IMR-90 (cell line): ENCODE data around the gene MPP2. TPM values are rescaled to one million over a fixed set of nuclear protein-coding genes. Genes with fewer than 3 reads are reported as not detected.

Experiments
- ATAC-seq: fragments of 200-7000 bp; cut with Tn5 transposase; 2 replicates; pipeline ENCODE4 v1.9.1; 2020; ENCODE audit warnings: low read depth, mild to moderate bottlenecking, moderate library complexity
- BruUV-seq: library from RNA; stranded (reverse); fragments of 400-500 nt; replicated peaks from 2 replicates; lab custom pipeline; 2021; lab: Mats Ljungman, UMichigan
- CTCF ChIA-PET: fragments of 300-600 bp; formaldehyde crosslinking; extraction: SDS; loops from one replicate; lab custom pipeline; 2021; ENCODE audit warnings: antibody characterized with exemption; lab: Yijun Ruan, JAX
- POLR2A ChIA-PET: fragments of 300-600 bp; sonication (Branson Sonifier 250); formaldehyde crosslinking; loops from one replicate; lab custom pipeline; 2022; ENCODE audit warnings: antibody characterized with exemption; ENCODE audit not compliant: unreplicated experiment; lab: Charles Lee
- DNase-seq: peaks from one replicate; pipeline ENCODE4 v3.0.0; 2013
- H2AFZ ChIP-seq: replicated peaks from 2 replicates; pipeline ENCODE3; 2013; ENCODE audit warnings: low read length, mild to moderate bottlenecking; ENCODE audit not compliant: poor library complexity
- H2AK5ac ChIP-seq: 2 replicates; pipeline ENCODE4 v1.6.1; 2013; ENCODE audit warnings: low read depth, low read length, inconsistent platforms
- H2AK9ac ChIP-seq: replicated peaks from 2 replicates; pipeline ENCODE3; 2013; ENCODE audit warnings: mild to moderate bottlenecking, low read depth, low read length, moderate library complexity; ENCODE audit not compliant: poor library complexity
- H2BK120ac ChIP-seq: 2 replicates; pipeline ENCODE4 v1.6.1; 2013; ENCODE audit warnings: low read depth, low read length, inconsistent platforms
- H2BK15ac ChIP-seq: 3 replicates; pipeline ENCODE4 v1.6.1; 2013; ENCODE audit warnings: low read depth, low read length, inconsistent platforms
- H2BK20ac ChIP-seq: 2 replicates; pipeline ENCODE4 v1.6.1; 2013; ENCODE audit warnings: low read depth, mild to moderate bottlenecking, inconsistent platforms, low read length, moderate library complexity
- H2BK5ac ChIP-seq: 2 replicates; pipeline ENCODE4 v1.6.1; 2013; ENCODE audit warnings: mild to moderate bottlenecking, low read depth, low read length, inconsistent platforms; ENCODE audit not compliant: poor library complexity, severe bottlenecking
- H3K14ac ChIP-seq: replicated peaks from 2 replicates; pipeline ENCODE4 v1.6.1; 2013; ENCODE audit warnings: low read depth, low read length, inconsistent platforms
- H3K18ac ChIP-seq: 2 replicates; pipeline ENCODE4 v1.6.1; 2013; ENCODE audit warnings: low read depth, low read length, control low read depth
- H3K23ac ChIP-seq: 2 replicates; pipeline ENCODE4 v1.6.1; 2013; ENCODE audit warnings: low read depth, low read length, inconsistent platforms
- H3K27ac ChIP-seq: 2 replicates; pipeline ENCODE4 v1.5.1; 2013; ENCODE audit warnings: mild to moderate bottlenecking, control low read depth, low read length; ENCODE audit not compliant: insufficient read depth
- H3K27me3 ChIP-seq: 2 replicates; pipeline ENCODE4 v1.6.1; 2013; ENCODE audit warnings: low read length; ENCODE audit not compliant: control insufficient read depth, insufficient read depth
- H3K36me3 ChIP-seq: 2 replicates; pipeline ENCODE4 v1.6.1; 2013; ENCODE audit warnings: low read length, mixed read lengths; ENCODE audit not compliant: control insufficient read depth, insufficient read depth
- H3K4ac ChIP-seq: 2 replicates; pipeline ENCODE4 v1.6.1; 2013; ENCODE audit warnings: low read depth, low read length, inconsistent platforms
- H3K4me1 ChIP-seq: 2 replicates; pipeline ENCODE4 v1.6.1; 2013; ENCODE audit warnings: low read length, mixed read lengths; ENCODE audit not compliant: control insufficient read depth, insufficient read depth
- H3K4me2 ChIP-seq: 2 replicates; pipeline ENCODE4 v1.6.1; 2013; ENCODE audit warnings: low read depth, mild to moderate bottlenecking, control low read depth, low read length, moderate library complexity
- H3K4me3 ChIP-seq: 2 replicates; pipeline ENCODE4 v1.5.1; 2013; ENCODE audit warnings: low read depth, mild to moderate bottlenecking, control low read depth, low read length, moderate library complexity; ENCODE audit not compliant: insufficient read depth
- H3K56ac ChIP-seq: 2 replicates; pipeline ENCODE4 v1.6.1; 2013; ENCODE audit warnings: low read length, inconsistent platforms; ENCODE audit not compliant: insufficient read depth; ENCODE audit errors: extremely low read depth
- H3K79me1 ChIP-seq, 2 experiments: 2 replicates each; pipeline ENCODE4 v1.6.1; 2013; ENCODE audit warnings: low read length in 2 of 2, inconsistent platforms in 1 of 2, low read depth in 1 of 2
- H3K9ac ChIP-seq: 2 replicates; pipeline ENCODE4 v1.6.1; 2013; ENCODE audit warnings: low read depth, low read length, control low read depth
- H3K9me1 ChIP-seq: 2 replicates; pipeline ENCODE4 v1.6.1; 2013; ENCODE audit warnings: low read length, inconsistent platforms; ENCODE audit not compliant: insufficient read depth
- H3K9me3 ChIP-seq: 2 replicates; pipeline ENCODE4 v1.6.1; 2013; ENCODE audit warnings: low read length; ENCODE audit not compliant: control insufficient read depth, insufficient read depth
- H4K20me1 ChIP-seq: 2 replicates; pipeline ENCODE4 v1.6.1; 2013; ENCODE audit warnings: low read length, inconsistent platforms; ENCODE audit not compliant: insufficient read depth
- H4K5ac ChIP-seq: 2 replicates; pipeline ENCODE4 v1.6.1; 2013; ENCODE audit warnings: mild to moderate bottlenecking, low read depth, low read length, control low read depth
- H4K8ac ChIP-seq, 2 experiments: 2 replicates each; pipeline ENCODE4 v1.6.1; 2013; ENCODE audit warnings: low read depth in 2 of 2, low read length in 2 of 2, control low read depth in 1 of 2, inconsistent platforms in 1 of 2
- H4K91ac ChIP-seq: 2 replicates; pipeline ENCODE4 v1.6.1; 2013; ENCODE audit warnings: low read depth, low read length, inconsistent platforms; ENCODE audit not compliant: insufficient read depth
- BHLHE40 ChIP-seq: fragments of 150-350 bp; IDR thresholded peaks from 2 replicates; pipeline ENCODE4 v1.6.1; 2016; ENCODE audit warnings: mild to moderate bottlenecking, low read depth, low read length
- CEBPB ChIP-seq: IDR thresholded peaks from 2 replicates; pipeline ENCODE4 v1.6.1; 2012; ENCODE audit warnings: low read depth, low read length, improper control_type of control experiment
- CHD1 ChIP-seq: IDR thresholded peaks from 2 replicates; pipeline ENCODE4 v1.6.1; 2012; ENCODE audit warnings: low read depth, low read length, improper control_type of control experiment
- CTCF ChIP-seq: conservative IDR thresholded peaks from 2 replicates; pipeline ENCODE4 v1.5.1; 2012; ENCODE audit warnings: mild to moderate bottlenecking, low read depth, low read length, improper control_type of control experiment
- ELK1 ChIP-seq: fragments of 150-350 bp; IDR thresholded peaks from 2 replicates; pipeline ENCODE4 v1.6.1; 2016; ENCODE audit warnings: low read depth, mild to moderate bottlenecking, low read length, moderate library complexity, borderline replicate concordance
- FOS ChIP-seq: fragments of 150-350 bp; IDR thresholded peaks from 2 replicates; pipeline ENCODE4 v1.6.1; 2016; ENCODE audit warnings: low read depth, low read length
- MAFK ChIP-seq: IDR thresholded peaks from 2 replicates; pipeline ENCODE4 v1.6.1; 2012; ENCODE audit warnings: low read depth, low read length, improper control_type of control experiment
- MAZ ChIP-seq: IDR thresholded peaks from 2 replicates; pipeline ENCODE4 v1.6.1; 2012; ENCODE audit warnings: low read depth, mild to moderate bottlenecking, low read length, improper control_type of control experiment, moderate library complexity, borderline replicate concordance
- MXI1 ChIP-seq: IDR thresholded peaks from 2 replicates; pipeline ENCODE4 v1.6.1; 2012; ENCODE audit warnings: low read depth, mild to moderate bottlenecking, low read length, moderate library complexity, borderline replicate concordance
- NFE2L2 ChIP-seq: fragments of 150-350 bp; IDR thresholded peaks from 2 replicates; pipeline ENCODE4 v1.6.1; 2016; ENCODE audit warnings: low read depth, mild to moderate bottlenecking, low read length
- POLR2A ChIP-seq: IDR thresholded peaks from 2 replicates; pipeline ENCODE4 v1.6.1; 2012; ENCODE audit warnings: mild to moderate bottlenecking, low read depth, low read length
- RAD21 ChIP-seq: IDR thresholded peaks from 2 replicates; pipeline ENCODE4 v1.6.1; 2012; ENCODE audit warnings: low read length, improper control_type of control experiment
- RCOR1 ChIP-seq: IDR thresholded peaks from 2 replicates; pipeline ENCODE4 v1.6.1; 2012; ENCODE audit warnings: mild to moderate bottlenecking, low read length, improper control_type of control experiment; ENCODE audit not compliant: insufficient replicate concordance
- RFX5 ChIP-seq: IDR thresholded peaks from 2 replicates; pipeline ENCODE4 v1.8.0; 2012; ENCODE audit warnings: low read depth, mild to moderate bottlenecking, low read length, moderate library complexity
- SMC3 ChIP-seq: fragments of 150-350 bp; IDR thresholded peaks from 2 replicates; pipeline ENCODE4 v1.6.1; 2016; ENCODE audit warnings: low read depth, mild to moderate bottlenecking, antibody characterized with exemption, low read length, moderate library complexity
- USF2 ChIP-seq: fragments of 150-350 bp; IDR thresholded peaks from 2 replicates; pipeline ENCODE4 v1.6.1; 2017; ENCODE audit warnings: mild to moderate bottlenecking, antibody characterized with exemption, low read length, low read depth
- WGBS, 2 experiments: methylation state at CpG; one replicate each; pipeline versions ENCODE4 v1.1.5 to v1.1.7; 2013; ENCODE audit warnings: missing lambda C conversion rate in 2 of 2; ENCODE audit not compliant: insufficient read length in 1 of 2; ENCODE audit errors: extremely low coverage in 2 of 2; 5-methylcytosine and 5-hydroxymethylcytosine counted together
- dilution Hi-C: fragments of 300-500 bp; cut with HindIII; formaldehyde crosslinking; loops from one replicate; pipeline ENCODE4 v1.14.3; 2018; ENCODE audit warnings: low sequenced_read_pairs; ENCODE audit not compliant: unreplicated experiment
- in situ Hi-C: fragments of 300-500 bp; cut with MboI; formaldehyde crosslinking; loops from 3 replicates; pipeline ENCODE4 v1.14.3; 2019; ENCODE audit warnings: low sequenced_read_pairs, inconsistent platforms, mixed read lengths
- intact Hi-C: fragments of 100-400 bp; cut with micrococcal nuclease; formaldehyde crosslinking; loops from 2 replicates; pipeline ENCODE4 v1.10.0; 2022
- polyA plus RNA-seq, 3 experiments: library from polyadenylated mRNA; depleted of rRNA; stranded (reverse); fragments of >200 nt; gene quantifications; 2 replicates each; pipeline ENCODE4 v1.2.3, GENCODE V29; 2012; ENCODE audit warnings: low replicate concordance in 1 of 3
- total RNA-seq: library from RNA; depleted of rRNA; stranded (reverse); fragments of >200 nt; gene quantifications from 2 replicates; pipeline ENCODE4 v1.2.3, GENCODE V29; 2012

Gene MPP2
- total and polyA plus RNA-seq, 2 of the 4 experiments (the other 2 are of a cell fraction), result 3.2 to 3.8 TPM

GRCh38 chr17:43938838-43939182 is 31.5 kb upstream of the MPP2 start:
- whole genome bisulfite sequencing, 2 experiments, result no CpG with 5 or more reads among the region's 6 CpGs
- no peaks in the 10 kb centered on the region for H3K9me3 ChIP-seq
- H3K9ac ChIP-seq, result no peak overlapping the region
- H3K4me2 ChIP-seq, result no peak overlapping the region
- no peak overlapping the region for H2BK120ac ChIP-seq
- no peak overlapping the region for H2AFZ ChIP-seq
- H2BK20ac ChIP-seq, result no peak overlapping the region
- ChIA-PET POLR2A (no interaction called here), CTCF (no interaction called here)
- H3K23ac ChIP-seq, result no peak overlapping the region
- ATAC-seq, result no peak
- no peaks in the 10 kb centered on the region; the same call in 1 of the 2 replicates for H3K9me1 ChIP-seq
- no peak overlapping the region for H4K91ac ChIP-seq
- no peak overlapping the region for H2BK15ac ChIP-seq
- DNase-seq, result no peak
- no peak overlapping the region for H3K56ac ChIP-seq
- dilution Hi-C loops (no loop called here), intact Hi-C loops (no loop called here), in situ Hi-C loops (no loop called here)
- no peak overlapping the region for H3K4me3 ChIP-seq
- H2AK5ac ChIP-seq, result no peak overlapping the region
- no peaks in the 10 kb centered on the region; the same call in 1 of the 2 replicates for H3K4me1 ChIP-seq
- no TSS peak for BruUV-seq
- no peak overlapping the region for H3K27ac ChIP-seq
- H2AK9ac ChIP-seq, result no peak overlapping the region
- H4K5ac ChIP-seq, result no peak overlapping the region
- TF ChIP-seq RFX5 (no peak), MAZ (no peak), POLR2A (no peak), CTCF (no peak), MAFK (no peak), RAD21 (no peak), FOS (no peak), BHLHE40 (no peak), ELK1 (no peak), NFE2L2 (no peak), RCOR1 (no peak), CEBPB (no peak), MXI1 (no peak), CHD1 (no peak), USF2 (no peak), SMC3 (no peak)
- H4K8ac ChIP-seq, result no peak overlapping the region
- no peaks in the 10 kb centered on the region for H3K36me3 ChIP-seq
- H3K79me1 ChIP-seq, result no peaks in the 10 kb centered on the region
- H3K27me3 ChIP-seq, result peaks cover 44% of the 10 kb centered on the region
- H3K18ac ChIP-seq, result no peak overlapping the region
- H2BK5ac ChIP-seq, result no peak overlapping the region
- H4K20me1 ChIP-seq, result no peaks in the 10 kb centered on the region; the same call in 1 of the 2 replicates
- H3K4ac ChIP-seq, result no peak overlapping the region
- H3K14ac ChIP-seq, result no peak overlapping the region
